Activated T-cell treated with anti-CD3 and anti-CD28 coated beads for 48 hours (primary cell): ENCODE measurements around the gene CISTR.
A peak's percentile ranks its signal among the peaks of the same experiment; 100 is the strongest.

Source experiments
- DNase-seq: peaks from one replicate; pipeline ENCODE4 v3.0.0-alpha.2; 2020; ENCODE audit warnings: low read depth

The CISTR gene

GRCh38 chr12:53743266-53744129 is 8.3 kb downstream of the CISTR start:
- no peak for DNase-seq

GRCh38 chr12:53740130-53740491 is 11.7 kb downstream of the CISTR start:
- no peak for DNase-seq

GRCh38 chr12:53739214-53740129 is 12.3 kb downstream of the CISTR start:
- DNase-seq: no peak

GRCh38 chr12:53738406-53739213 is 13.2 kb downstream of the CISTR start:
- no peak for DNase-seq

GRCh38 chr12:53737951-53738405 is 13.8 kb downstream of the CISTR start:
- no peak for DNase-seq

- DNase-seq: no peak
Observed at GRCh38 chr12:53737093-53737808, 14.5 kb downstream of the CISTR start.

- DNase-seq: no peak
Observed at GRCh38 chr12:53736592-53736991, 15.2 kb downstream of the CISTR start.

GRCh38 chr12:53735556-53735955 is 16.2 kb downstream of the CISTR start:
- DNase-seq: no peak

GRCh38 chr12:53734425-53734824 is 17.4 kb downstream of the CISTR start:
- no peak for DNase-seq

GRCh38 chr12:53733807-53734200 is 18.0 kb downstream of the CISTR start:
- no peak for DNase-seq

- DNase-seq: no peak
Observed at GRCh38 chr12:53733051-53733806, 18.6 kb downstream of the CISTR start.

GRCh38 chr12:53729644-53730043 is 22.1 kb downstream of the CISTR start:
- no peak for DNase-seq

GRCh38 chr12:53728206-53728605 is 23.6 kb downstream of the CISTR start:
- no peak for DNase-seq

GRCh38 chr12:53727310-53728041 is 24.3 kb downstream of the CISTR start, which contains the start of gene CALCOCO1:
Gene CALCOCO1, minus strand, starts transcription at chr12:53727452. Its CDS starts 2,210 bp downstream, at chr12:53725242.
- peak; percentile 94 for DNase-seq

GRCh38 chr12:53726946-53727309 is 24.9 kb downstream of the CISTR start:
- DNase-seq: no peak

GRCh38 chr12:53726341-53726740 is 25.4 kb downstream of the CISTR start:
- DNase-seq: no peak

GRCh38 chr12:53725824-53726223 is 26.0 kb downstream of the CISTR start:
- no peak for DNase-seq

- no peak for DNase-seq
Observed at GRCh38 chr12:53722450-53723041, 29.2 kb downstream of the CISTR start.

- DNase-seq: no peak
Observed at GRCh38 chr12:53720946-53721345, 30.8 kb downstream of the CISTR start.
